PC-3 (cell line): Measurements from ENCODE around the gene CLIC1. TPM values are rescaled to one million over a fixed set of nuclear protein-coding genes. Genes with fewer than 3 reads are reported as not detected.

Source experiments
- ATAC-seq: fragments of 200-7000 bp; cut with Tn5 transposase; 2 replicates; pipeline ENCODE4 v1.9.1; 2020; ENCODE audit warnings: mild to moderate bottlenecking, moderate library complexity
- BruUV-seq: library from RNA; stranded (reverse); fragments of 400-500 nt; replicated peaks from 2 replicates; lab custom pipeline; 2021; lab: Mats Ljungman, UMichigan
- CTCF ChIA-PET: fragments of 300-600 bp; sonication (Branson Sonifier 250); formaldehyde crosslinking; loops from one replicate; lab custom pipeline; 2022; ENCODE audit warnings: antibody characterized with exemption; lab: Charles Lee
- POLR2A ChIA-PET: fragments of 300-600 bp; sonication (Branson Sonifier 250); formaldehyde crosslinking; loops from one replicate; lab custom pipeline; 2022; ENCODE audit warnings: antibody characterized with exemption; ENCODE audit not compliant: unreplicated experiment; lab: Charles Lee
- DNase-seq: peaks from one replicate; pipeline ENCODE4 v3.0.0-alpha.2; 2015
- H2AFZ ChIP-seq: fragments of 300-600 bp; sonication (generic); 2 replicates; pipeline ENCODE4 v1.6.0; 2016; ENCODE audit warnings: antibody characterized with exemption, low read length
- H3F3A ChIP-seq: fragments of 300-600 bp; sonication (generic); one replicate; pipeline ENCODE4 v1.6.0; 2017; ENCODE audit warnings: antibody characterized with exemption, low read length, control low read depth, mild to moderate bottlenecking; ENCODE audit not compliant: unreplicated experiment
- H3K27ac ChIP-seq: fragments of 300-600 bp; sonication (generic); 2 replicates; pipeline ENCODE4 v1.5.1; 2016; ENCODE audit warnings: mild to moderate bottlenecking, low read length
- H3K27me3 ChIP-seq: fragments of 300-600 bp; sonication (generic); 2 replicates; pipeline ENCODE4 v1.6.1; 2016; ENCODE audit warnings: low read length, mixed read lengths
- H3K36me3 ChIP-seq: fragments of 300-600 bp; sonication (generic); 2 replicates; pipeline ENCODE4 v1.6.1; 2016; ENCODE audit warnings: low read depth, mixed run types, low read length, mixed read lengths
- H3K4me1 ChIP-seq: fragments of 300-600 bp; sonication (generic); 2 replicates; pipeline ENCODE4 v1.5.1; 2016; ENCODE audit warnings: low read length; ENCODE audit not compliant: insufficient read depth
- H3K4me2 ChIP-seq: fragments of 300-600 bp; sonication (generic); 2 replicates; pipeline ENCODE4 v1.6.0; 2016; ENCODE audit warnings: low read length
- H3K4me3 ChIP-seq: fragments of 300-600 bp; sonication (generic); 2 replicates; pipeline ENCODE4 v1.5.1; 2016; ENCODE audit warnings: mild to moderate bottlenecking, low read length, mixed read lengths
- H3K79me2 ChIP-seq: fragments of 300-600 bp; sonication (generic); 2 replicates; pipeline ENCODE4 v1.6.1; 2017; ENCODE audit warnings: low read length, mixed read lengths
- H3K9ac ChIP-seq: fragments of 300-600 bp; sonication (generic); 2 replicates; pipeline ENCODE4 v1.6.0; 2016; ENCODE audit warnings: mild to moderate bottlenecking, low read length
- H3K9me2 ChIP-seq: fragments of 300-600 bp; sonication (generic); replicated peaks from 2 replicates; pipeline ENCODE4 v1.6.1; 2016; ENCODE audit warnings: mixed run types, low read length, mixed read lengths
- H3K9me3 ChIP-seq: fragments of 300-600 bp; sonication (generic); 2 replicates; pipeline ENCODE4 v1.6.1; 2016; ENCODE audit warnings: low read length, mixed read lengths
- H4K20me1 ChIP-seq: fragments of 300-600 bp; sonication (generic); 2 replicates; pipeline ENCODE4 v1.6.1; 2016; ENCODE audit warnings: low read length, mixed read lengths
- EZH2 ChIP-seq: fragments of 300-600 bp; sonication (generic); IDR thresholded peaks from one replicate; pipeline ENCODE4 v1.6.1; 2017; ENCODE audit warnings: antibody characterized with exemption, mild to moderate bottlenecking, low read length; ENCODE audit not compliant: unreplicated experiment
- EZH2phosphoT487 ChIP-seq: fragments of 300-600 bp; sonication (generic); IDR thresholded peaks from 2 replicates; pipeline ENCODE4 v1.6.1; 2018; ENCODE audit warnings: mild to moderate bottlenecking, antibody characterized with exemption, low read length, borderline replicate concordance
- intact Hi-C: fragments of 100-400 bp; cut with micrococcal nuclease; formaldehyde crosslinking; loops from 2 replicates; pipeline ENCODE4 v1.9.0; 2023
- total RNA-seq: library from RNA; depleted of rRNA; stranded (reverse); fragments of >200 nt; gene quantifications from 2 replicates; pipeline ENCODE4 v1.2.3, GENCODE V29; 2014
- TF ChIP-seq, protein P1 (sequence below): fragments of 300-600 bp; sonication (generic); conservative IDR thresholded peaks from 2 replicates; pipeline ENCODE4 v1.5.1; 2017; ENCODE audit warnings: antibody characterized with exemption, low read depth, mild to moderate bottlenecking, low read length

Gene CLIC1
- total RNA-seq, 1 experiment from 2014 or later: 708 TPM

- Histone ChIP-seq H3K79me2 (peaks cover 3% of the 10 kb centered on the region), H3K9me2 (no peaks in the 10 kb centered on the region), H2AFZ (no peak overlapping the region), H3K27me3 (no peaks in the 10 kb centered on the region), H3K4me1 (no peaks in the 10 kb centered on the region), H4K20me1 (no peaks in the 10 kb centered on the region), H3K4me3 (no peak overlapping the region), H3K36me3 (no peaks in the 10 kb centered on the region), H3K27ac (no peak overlapping the region), H3K4me2 (no peak overlapping the region), H3K9ac (no peak overlapping the region), H3F3A (no peaks in the 10 kb centered on the region), H3K9me3 (no peaks in the 10 kb centered on the region)
- TF ChIP-seq EZH2 (no peak), EZH2phosphoT487 (no peak)
- TF ChIP-seq, protein P1, sequence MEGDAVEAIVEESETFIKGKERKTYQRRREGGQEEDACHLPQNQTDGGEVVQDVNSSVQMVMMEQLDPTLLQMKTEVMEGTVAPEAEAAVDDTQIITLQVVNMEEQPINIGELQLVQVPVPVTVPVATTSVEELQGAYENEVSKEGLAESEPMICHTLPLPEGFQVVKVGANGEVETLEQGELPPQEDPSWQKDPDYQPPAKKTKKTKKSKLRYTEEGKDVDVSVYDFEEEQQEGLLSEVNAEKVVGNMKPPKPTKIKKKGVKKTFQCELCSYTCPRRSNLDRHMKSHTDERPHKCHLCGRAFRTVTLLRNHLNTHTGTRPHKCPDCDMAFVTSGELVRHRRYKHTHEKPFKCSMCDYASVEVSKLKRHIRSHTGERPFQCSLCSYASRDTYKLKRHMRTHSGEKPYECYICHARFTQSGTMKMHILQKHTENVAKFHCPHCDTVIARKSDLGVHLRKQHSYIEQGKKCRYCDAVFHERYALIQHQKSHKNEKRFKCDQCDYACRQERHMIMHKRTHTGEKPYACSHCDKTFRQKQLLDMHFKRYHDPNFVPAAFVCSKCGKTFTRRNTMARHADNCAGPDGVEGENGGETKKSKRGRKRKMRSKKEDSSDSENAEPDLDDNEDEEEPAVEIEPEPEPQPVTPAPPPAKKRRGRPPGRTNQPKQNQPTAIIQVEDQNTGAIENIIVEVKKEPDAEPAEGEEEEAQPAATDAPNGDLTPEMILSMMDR: no peak
- no TSS peak for BruUV-seq
- CTCF ChIA-PET: no interaction called here
- ATAC-seq (no peak), DNase-seq (no peak)
- intact Hi-C loops: no loop called here
- POLR2A ChIA-PET: no interaction called here
Measured at GRCh38 chr6:31707701-31708100, 28.6 kb downstream of the CLIC1 start.

- Histone ChIP-seq H3K4me1 (peaks cover 6% of the 10 kb centered on the region), H3K4me2 (no peak within 1 kb of the TSS), H3K36me3 (no peaks in the 10 kb centered on the region), H3F3A (no peaks in the 10 kb centered on the region), H4K20me1 (no peaks in the 10 kb centered on the region), H3K27me3 (no peaks in the 10 kb centered on the region), H3K79me2 (peaks cover 14% of the 10 kb centered on the region), H3K9me2 (no peaks in the 10 kb centered on the region), H3K9ac (no peak within 1 kb of the TSS), H3K9me3 (no peaks in the 10 kb centered on the region), H3K4me3 (no peak within 1 kb of the TSS), H2AFZ (no peak within 1 kb of the TSS), H3K27ac (no peak within 1 kb of the TSS)
- ChIA-PET POLR2A (no interaction called here), CTCF (no interaction called here)
- DNase-seq: no peak
- TF ChIP-seq, protein P1: no peak
- TF ChIP-seq EZH2 (no peak), EZH2phosphoT487 (no peak)
- ATAC-seq: no peak
- intact Hi-C loops: no loop called here
- BruUV-seq: no TSS peak
Measured at GRCh38 chr6:31706599-31706998, 29.7 kb downstream of the CLIC1 start, which contains the start of gene LY6G6F. TSS of gene LY6G6F (plus strand) at chr6:31706866. CDS start at chr6:31706907, 41 bp downstream.

- DNase-seq: no peak
- intact Hi-C loops: no loop called here
- no peaks in the 10 kb centered on the region for H3F3A ChIP-seq
- H3K9ac ChIP-seq: no peak overlapping the region
- no peak for ATAC-seq
- H3K27ac ChIP-seq: no peak overlapping the region
- POLR2A ChIA-PET: no interaction called here
- peaks cover 10% of the 10 kb centered on the region for H3K4me1 ChIP-seq
- H3K79me2 ChIP-seq: peaks cover 21% of the 10 kb centered on the region
- no peak overlapping the region for H2AFZ ChIP-seq
- no peaks in the 10 kb centered on the region for H3K9me2 ChIP-seq
- CTCF ChIA-PET: no interaction called here
- no TSS peak for BruUV-seq
- TF ChIP-seq EZH2phosphoT487: no peak
- TF ChIP-seq, protein P1: no peak
- TF ChIP-seq EZH2: no peak
- H3K9me3 ChIP-seq: no peaks in the 10 kb centered on the region
- H3K4me3 ChIP-seq: no peak overlapping the region
- no peaks in the 10 kb centered on the region for H3K36me3 ChIP-seq
- no peaks in the 10 kb centered on the region for H3K27me3 ChIP-seq
- no peak overlapping the region for H3K4me2 ChIP-seq
- H4K20me1 ChIP-seq: no peaks in the 10 kb centered on the region
Measured at GRCh38 chr6:31705931-31706330, 30.4 kb downstream of the CLIC1 start.
